ENCODE results near the gene STK40.

Gene STK40

GRCh38 chr1:36397378-36398230 is 11.9 kb upstream of the STK40 start, which contains the start of gene LSM10:
Gene LSM10, minus strand, starts transcription at chr1:36397908. Its CDS starts 3,779 bp downstream, at chr1:36394129.
- DNase-seq: peak; percentile 84 to 97

DNA sequence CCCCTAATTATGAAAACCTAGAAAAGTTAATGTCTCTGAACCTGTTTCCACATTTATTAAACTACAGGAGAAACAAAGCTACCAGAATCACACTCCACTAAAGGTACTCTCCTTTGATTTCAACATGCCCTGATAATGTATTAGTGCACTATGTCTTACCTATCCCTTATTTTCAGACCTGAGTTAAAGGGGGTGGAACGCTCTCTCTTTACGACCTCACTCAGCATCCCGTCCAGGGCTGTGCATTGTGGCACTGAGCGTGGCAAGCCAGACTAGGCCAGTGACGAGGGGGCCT is 11.3 kb upstream of the STK40 start:
- DNase-seq: peak in 1 of 2 experiments; percentile 22

DNA sequence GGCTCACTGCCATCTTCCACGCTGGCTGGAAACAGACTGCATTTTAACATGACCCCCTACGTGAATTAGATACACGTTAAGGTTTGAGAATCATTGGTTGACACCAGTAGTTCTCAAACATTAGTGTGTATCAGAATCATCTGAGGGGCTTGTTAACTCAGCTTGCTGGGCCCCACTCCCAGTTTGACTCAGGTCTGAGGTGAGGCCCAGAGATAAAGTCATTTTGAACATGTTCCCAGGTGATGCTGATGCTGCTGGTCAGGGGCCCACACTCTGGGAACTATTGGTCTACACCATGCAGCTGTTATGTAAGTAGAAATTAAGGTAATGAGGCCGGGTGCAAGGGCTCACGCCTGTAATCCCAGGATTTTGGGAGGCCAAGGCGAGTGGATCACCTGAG is 10.6 kb upstream of the STK40 start:
- DNase-seq: no peak

DNA sequence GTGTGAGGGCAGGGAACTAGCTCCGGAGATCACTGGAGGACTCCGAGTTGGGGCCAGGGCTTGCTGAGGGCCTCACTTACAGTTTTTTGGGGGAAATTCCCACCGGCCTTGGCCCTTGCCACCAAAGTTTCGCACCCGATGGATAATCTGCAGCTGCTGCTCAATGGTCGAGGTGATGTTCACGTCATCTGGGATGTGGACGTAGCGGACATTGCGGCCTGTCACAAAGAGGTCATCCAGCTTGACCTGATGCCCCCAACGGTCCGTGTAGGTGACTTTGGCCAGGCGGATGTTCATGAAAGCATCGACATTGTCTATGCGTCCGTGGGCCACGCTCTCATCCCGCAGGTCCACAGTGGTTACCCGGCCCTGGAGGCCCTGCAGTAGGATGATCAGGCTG is 8.0 kb upstream of the STK40 start:
- no peak for DNase-seq

- no peak for DNase-seq
Observed at GRCh38 chr1:36392836-36393235, 7.1 kb upstream of the STK40 start.

GRCh38 chr1:36391271-36391670 is 5.5 kb upstream of the STK40 start:
- no peak for DNase-seq

DNA sequence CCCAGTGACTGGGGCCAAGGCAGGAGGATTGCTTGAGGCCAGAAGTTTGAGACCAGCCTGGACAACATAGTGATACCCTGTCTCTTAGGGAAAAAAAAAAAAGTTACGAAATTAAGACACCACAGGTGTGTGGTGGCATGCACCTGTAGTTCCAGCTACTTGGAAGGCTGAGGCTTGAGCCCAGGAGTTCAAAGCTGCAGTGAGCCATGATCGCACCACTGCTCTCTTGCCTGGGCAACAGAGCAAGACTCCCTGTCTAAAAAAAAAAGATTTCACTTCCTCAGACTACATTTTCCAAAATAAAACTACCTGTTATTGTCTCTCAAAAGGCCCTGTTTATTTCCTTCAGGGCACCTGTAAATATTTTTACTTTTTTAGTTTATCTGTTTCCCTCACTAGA is 4.7 kb upstream of the STK40 start:
- no peak for DNase-seq

DNA sequence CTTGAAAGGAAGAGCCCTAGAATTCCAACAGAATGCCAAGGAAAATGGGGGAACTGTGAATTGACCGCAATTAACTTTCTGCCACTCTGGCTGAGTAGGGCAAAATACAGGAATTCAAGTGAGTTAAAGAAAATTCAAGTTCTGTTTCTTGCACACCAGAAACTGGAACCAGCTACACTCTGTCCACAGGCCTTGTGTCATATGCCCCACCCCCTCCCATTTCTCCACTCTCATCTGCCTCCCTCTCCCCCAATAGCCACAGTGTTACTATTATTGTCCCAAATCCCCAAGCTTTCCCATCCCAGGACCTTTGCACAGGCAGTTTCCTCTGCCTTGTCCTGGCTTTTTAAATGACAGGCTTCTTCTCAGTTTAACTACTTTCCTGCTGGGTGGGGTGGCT is 4.3 kb upstream of the STK40 start:
- DNase-seq: no peak

DNA sequence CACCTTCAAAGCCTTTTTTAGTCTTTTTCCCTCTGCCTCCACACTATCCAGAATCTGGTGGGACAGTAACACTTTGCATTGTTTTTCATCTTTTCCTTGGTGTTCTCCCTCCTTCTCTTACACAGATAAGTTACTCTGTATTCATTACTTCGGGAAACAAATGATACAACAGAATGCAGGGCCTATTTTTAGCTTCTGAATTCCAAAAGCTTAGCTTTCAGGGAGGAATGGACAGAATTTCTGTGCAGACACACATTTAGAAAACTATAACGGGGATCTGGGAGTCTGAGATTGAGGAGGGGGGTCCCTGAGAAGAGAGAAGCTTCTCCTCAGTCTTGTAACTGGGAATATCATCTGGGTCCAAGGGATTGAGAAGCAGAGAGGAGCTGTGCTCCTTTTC is 3.5 kb upstream of the STK40 start:
- DNase-seq: no peak

GRCh38 chr1:36387141-36387949 is 1.6 kb upstream of the STK40 start:
- peak in 1 of 2 experiments; percentile 28 for DNase-seq

GRCh38 chr1:36386265-36387140 is 779 bp upstream of the STK40 start:
- peak; percentile 96 to 97 for DNase-seq

DNA sequence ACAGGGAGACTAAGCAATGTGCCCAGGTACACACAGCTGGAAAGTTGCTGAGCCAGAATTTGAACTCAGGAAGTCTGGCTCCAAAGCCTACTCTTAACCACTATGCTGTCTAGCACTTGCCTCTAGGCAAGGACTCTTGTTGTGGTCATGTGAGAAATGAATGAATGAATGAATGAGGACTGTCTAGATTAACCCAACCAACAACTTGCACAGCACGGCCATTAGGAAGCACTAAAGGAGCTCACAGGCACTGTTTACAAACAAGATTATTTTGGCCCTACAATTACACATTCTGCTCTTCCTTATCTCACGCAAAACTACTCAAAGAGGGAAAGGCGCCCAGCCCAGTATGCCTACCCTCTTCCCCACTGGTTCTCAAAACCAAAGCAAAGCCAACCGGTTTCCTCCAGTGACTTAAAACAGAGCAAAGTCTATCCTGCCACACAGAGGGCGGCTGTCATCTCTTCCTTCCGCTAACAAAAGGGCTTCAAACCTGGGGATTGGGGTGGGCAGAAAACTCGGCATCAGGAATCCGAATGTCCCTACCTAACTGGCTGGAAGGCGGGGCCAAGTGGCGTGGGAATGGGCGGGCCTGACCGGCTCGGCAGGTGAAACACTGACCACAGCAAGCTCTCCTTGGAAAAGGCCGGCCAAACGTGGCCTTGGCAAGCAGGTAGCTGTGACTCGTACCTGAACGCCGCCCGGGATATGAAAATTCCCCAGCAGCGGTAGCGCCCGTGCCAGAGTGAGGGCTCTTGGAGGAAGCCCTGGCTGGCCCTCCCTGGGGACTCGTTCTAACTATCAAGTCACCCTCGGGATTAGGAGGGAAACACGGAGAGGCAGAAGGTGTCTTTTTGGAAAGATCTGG is 948 bp downstream of the STK40 start:
- peak in 1 of 2 experiments; percentile 59 for DNase-seq

- peak; percentile 38 to 66 for DNase-seq
Observed at GRCh38 chr1:36383240-36383639, 2.5 kb downstream of the STK40 start.

- no peak for DNase-seq
Observed at GRCh38 chr1:36382669-36383068, 3.1 kb downstream of the STK40 start.

- DNase-seq: no peak
Observed at GRCh38 chr1:36382231-36382630, 3.5 kb downstream of the STK40 start.

GRCh38 chr1:36381405-36381804 is 4.3 kb downstream of the STK40 start:
- no peak for DNase-seq

DNA sequence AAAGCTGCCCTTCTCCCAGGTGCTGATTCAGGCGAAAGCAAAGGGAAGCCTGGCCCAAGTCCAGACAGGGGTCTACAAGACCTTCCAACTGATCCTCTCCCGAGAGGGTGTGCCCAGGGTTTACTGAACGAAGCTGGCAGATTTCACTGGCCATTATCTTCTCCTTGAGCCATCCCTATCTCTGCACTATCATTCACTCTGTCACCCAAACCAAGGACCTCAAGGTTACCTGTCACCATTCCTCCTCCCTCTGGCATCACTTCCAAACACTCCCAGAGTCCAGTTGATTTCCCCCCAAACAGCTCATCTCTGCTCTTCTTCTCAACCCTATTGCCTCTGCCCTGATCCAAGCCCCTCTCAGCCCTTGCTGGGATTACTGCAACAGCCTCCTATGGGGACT is 4.9 kb downstream of the STK40 start:
- DNase-seq: no peak

DNA sequence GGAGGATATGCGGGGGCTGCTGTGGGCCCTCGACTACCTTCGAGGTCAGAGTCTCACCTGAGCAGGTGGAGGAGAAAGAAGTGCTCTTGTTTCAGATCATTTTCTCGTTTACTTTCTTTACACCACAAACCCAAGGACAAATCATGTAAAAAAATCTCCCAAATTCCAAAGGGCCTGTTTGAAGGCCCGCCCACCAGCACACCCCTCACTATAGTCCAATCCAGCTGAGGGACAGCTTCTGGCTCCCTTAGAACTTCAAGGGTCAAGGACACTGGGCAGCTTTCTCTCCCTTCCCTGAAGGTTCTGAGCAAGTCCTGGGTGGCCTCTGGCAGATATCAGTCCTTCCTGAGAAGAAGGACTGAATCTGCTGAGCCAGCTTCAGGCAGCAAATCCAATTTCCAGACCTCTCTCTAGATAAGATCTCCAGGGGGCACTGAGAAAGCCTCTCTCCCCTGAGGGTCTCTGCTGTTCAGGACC is 5.5 kb downstream of the STK40 start:
- no peak for DNase-seq

- no peak for DNase-seq
Observed at GRCh38 chr1:36377791-36378492, 7.8 kb downstream of the STK40 start.

DNA sequence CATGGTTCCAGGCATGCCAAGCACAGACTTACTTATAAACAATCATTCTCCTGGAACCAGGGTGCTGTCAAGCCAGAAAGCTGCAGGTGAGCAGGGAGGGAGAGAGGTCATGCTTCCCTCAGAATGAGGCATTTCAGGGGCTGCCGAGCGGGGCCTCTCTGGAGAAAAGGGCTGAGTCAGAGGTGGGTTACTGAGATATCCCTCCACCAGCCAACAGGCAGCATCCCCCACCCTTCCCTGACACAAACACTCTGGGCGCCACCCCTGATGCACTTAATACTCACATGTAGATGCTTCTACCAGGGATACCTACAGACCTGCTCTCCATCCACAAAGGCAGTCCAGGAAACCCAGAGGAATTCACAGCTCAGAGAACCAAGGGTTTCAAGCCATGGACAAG is 13.1 kb downstream of the STK40 start:
- no peak for DNase-seq
